HEK293T (cell line): ENCODE measurements around the gene KRTAP10-3.
"Not testable (repeated sequence)": the region's sequence is repeated elsewhere in the genome, so short reads cannot be mapped to it uniquely, and the experiment has no call there.

Source experiments
- CTCF ChIA-PET: fragments of 350-600 bp; formaldehyde crosslinking; extraction: SDS; loops from one replicate; lab custom pipeline; 2021; ENCODE audit warnings: antibody characterized with exemption, inconsistent platforms; lab: Yijun Ruan, JAX
- POLR2A ChIA-PET: fragments of 350-600 bp; formaldehyde crosslinking; extraction: SDS; loops from one replicate; lab custom pipeline; 2020; ENCODE audit warnings: antibody characterized with exemption, inconsistent platforms; lab: Yijun Ruan, JAX
- DNase-seq: peaks from one replicate; pipeline ENCODE4 v3.0.0; 2012; ENCODE audit warnings: mixed read lengths; ENCODE audit errors: extremely low spot score
- ARNT ChIP-seq: fragments of 450-650 bp; IDR thresholded peaks from 2 replicates; pipeline ENCODE4 v1.6.1; 2017; ENCODE audit warnings: mild to moderate bottlenecking
- BHLHE40 ChIP-seq: fragments of 450-650 bp; IDR thresholded peaks from 2 replicates; pipeline ENCODE4 v1.6.1; 2016; ENCODE audit warnings: mild to moderate bottlenecking, moderate library complexity, borderline replicate concordance
- CTBP1 ChIP-seq: fragments of 450-650 bp; IDR thresholded peaks from 2 replicates; pipeline ENCODE4 v1.6.1; 2016; ENCODE audit warnings: borderline replicate concordance
- ELF4 ChIP-seq: fragments of 450-650 bp; IDR thresholded peaks from 2 replicates; pipeline ENCODE4 v1.6.1; 2017; ENCODE audit warnings: antibody characterized with exemption
- FOXA1 ChIP-seq: fragments of 450-650 bp; IDR thresholded peaks from 2 replicates; pipeline ENCODE4 v1.6.1; 2016; ENCODE audit warnings: mild to moderate bottlenecking
- FOXK2 ChIP-seq: fragments of 450-650 bp; IDR thresholded peaks from 2 replicates; pipeline ENCODE4 v1.6.1; 2016; ENCODE audit warnings: mild to moderate bottlenecking
- FOXM1 ChIP-seq: fragments of 450-650 bp; IDR thresholded peaks from 2 replicates; pipeline ENCODE4 v1.6.1; 2017; ENCODE audit warnings: mild to moderate bottlenecking, borderline replicate concordance
- HDGF ChIP-seq: fragments of 450-650 bp; IDR thresholded peaks from 2 replicates; pipeline ENCODE4 v1.6.1; 2017; ENCODE audit warnings: antibody characterized with exemption, borderline replicate concordance
- L3MBTL2 ChIP-seq: fragments of 450-650 bp; conservative IDR thresholded peaks from 2 replicates; pipeline ENCODE4 v1.6.1; 2016; ENCODE audit warnings: mild to moderate bottlenecking
- LEF1 ChIP-seq: fragments of 450-650 bp; IDR thresholded peaks from 2 replicates; pipeline ENCODE4 v1.6.1; 2017; ENCODE audit warnings: mild to moderate bottlenecking, borderline replicate concordance
- NFRKB ChIP-seq: fragments of 450-650 bp; IDR thresholded peaks from 2 replicates; pipeline ENCODE4 v1.6.1; 2016; ENCODE audit warnings: mild to moderate bottlenecking, moderate library complexity
- PKNOX1 ChIP-seq: fragments of 450-650 bp; IDR thresholded peaks from 2 replicates; pipeline ENCODE4 v1.6.1; 2016
- SP1 ChIP-seq: fragments of 450-650 bp; IDR thresholded peaks from 2 replicates; pipeline ENCODE4 v1.6.1; 2017
- SUZ12 ChIP-seq: fragments of 450-650 bp; IDR thresholded peaks from 2 replicates; pipeline ENCODE4 v1.6.1; 2016; ENCODE audit warnings: mild to moderate bottlenecking
- TARDBP ChIP-seq: fragments of 450-650 bp; IDR thresholded peaks from 2 replicates; pipeline ENCODE4 v1.6.1; 2016
- ZNF384 ChIP-seq: fragments of 450-650 bp; IDR thresholded peaks from 2 replicates; pipeline ENCODE4 v1.6.1; 2016

Gene KRTAP10-3

GRCh38 chr21:44574457-44575306 is 16.1 kb upstream of the KRTAP10-3 start:
- ChIA-PET POLR2A (no interaction called here), CTCF (no interaction called here)
- no peak for TF ChIP-seq TARDBP
- no peak for TF ChIP-seq LEF1
- TF ChIP-seq HDGF, result no peak
- no peak for TF ChIP-seq NFRKB
- TF ChIP-seq ARNT, result no peak
- no peak for TF ChIP-seq ELF4
- no peak for TF ChIP-seq SP1
- no peak for TF ChIP-seq FOXA1
- TF ChIP-seq SUZ12, result no peak
- no peak for DNase-seq

- CTCF ChIA-PET, DNase-seq, POLR2A ChIA-PET: not testable (repeated sequence)
Observed at GRCh38 chr21:44573630-44574456, 15.2 kb upstream of the KRTAP10-3 start, which contains the start of gene KRTAP10-4. Gene KRTAP10-4, plus strand, starts transcription at chr21:44573729. Its CDS starts 30 bp downstream, at chr21:44573759.

GRCh38 chr21:44572959-44573583 is 14.5 kb upstream of the KRTAP10-3 start:
- no peak for DNase-seq
- CTCF ChIA-PET, result no interaction called here
- TF ChIP-seq ELF4, result no peak
- no peak for TF ChIP-seq NFRKB
- TF ChIP-seq SUZ12, result no peak
- no peak for TF ChIP-seq ARNT
- TF ChIP-seq FOXM1, result no peak
- TF ChIP-seq ZNF384, result no peak
- no peak for TF ChIP-seq SP1
- TF ChIP-seq FOXA1, result no peak
- no peak for TF ChIP-seq LEF1
- TF ChIP-seq PKNOX1, result no peak
- TF ChIP-seq TARDBP, result no peak
- no peak for TF ChIP-seq CTBP1
- POLR2A ChIA-PET, result no interaction called here

GRCh38 chr21:44571844-44572782 is 13.5 kb upstream of the KRTAP10-3 start:
- CTCF ChIA-PET, result no interaction called here
- POLR2A ChIA-PET, result no interaction called here
- TF ChIP-seq HDGF (no peak), LEF1 (no peak), NFRKB (no peak)
- no peak for DNase-seq

GRCh38 chr21:44571296-44571695 is 12.7 kb upstream of the KRTAP10-3 start:
- POLR2A ChIA-PET, result no interaction called here
- no peak for DNase-seq
- CTCF ChIA-PET, result no interaction called here
- TF ChIP-seq L3MBTL2, result no peak
- no peak for TF ChIP-seq TARDBP

- ChIA-PET POLR2A (no interaction called here), CTCF (no interaction called here)
- no peak for DNase-seq
- no peak for TF ChIP-seq ELF4
- no peak for TF ChIP-seq FOXM1
- TF ChIP-seq BHLHE40, result no peak
- TF ChIP-seq ZNF384, result no peak
- no peak for TF ChIP-seq LEF1
- no peak for TF ChIP-seq CTBP1
- no peak for TF ChIP-seq FOXK2
- no peak for TF ChIP-seq SP1
- no peak for TF ChIP-seq FOXA1
- TF ChIP-seq SUZ12, result no peak
- TF ChIP-seq NFRKB, result no peak
- no peak for TF ChIP-seq TARDBP
- no peak for TF ChIP-seq ARNT
- TF ChIP-seq PKNOX1, result no peak
- no peak for TF ChIP-seq L3MBTL2
Observed at GRCh38 chr21:44569861-44570517, 11.4 kb upstream of the KRTAP10-3 start.
